ENCODE results near the gene HLA-B.
"Not testable (repeated sequence)": the region's sequence is repeated elsewhere in the genome, so short reads cannot be mapped to it uniquely, and the experiment has no call there.

HLA-B gene

DNA sequence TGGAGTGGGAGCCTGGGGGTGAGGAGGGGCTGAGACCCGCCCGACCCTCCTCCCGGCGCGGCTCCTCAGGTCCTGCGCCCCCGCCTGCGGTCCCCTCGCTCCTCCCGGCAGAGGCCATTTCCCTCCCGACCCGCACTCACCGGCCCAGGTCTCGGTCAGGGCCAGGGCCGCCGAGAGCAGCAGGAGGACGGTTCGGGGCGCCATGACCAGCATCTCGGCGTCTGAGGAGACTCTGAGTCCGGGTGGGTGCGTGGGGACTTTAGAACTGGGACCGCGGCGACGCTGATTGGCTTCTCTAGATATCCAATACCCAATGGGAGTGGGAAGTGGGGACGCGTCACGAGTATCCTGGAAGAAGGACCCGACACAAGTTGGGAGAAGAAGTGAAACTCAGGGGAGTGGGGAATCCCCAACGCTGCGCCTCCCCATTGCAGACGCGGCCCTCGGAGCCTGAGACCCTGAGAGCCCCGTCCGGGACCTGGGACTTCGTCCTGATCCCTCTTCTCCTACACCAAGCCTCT lies at the start of gene HLA-B:
Gene HLA-B (minus strand): TSS at position 234 of the 521 bp plus-strand sequence. CDS start 21 bp downstream, at position 213.
- DNase-seq: peak; percentile 87

DNA sequence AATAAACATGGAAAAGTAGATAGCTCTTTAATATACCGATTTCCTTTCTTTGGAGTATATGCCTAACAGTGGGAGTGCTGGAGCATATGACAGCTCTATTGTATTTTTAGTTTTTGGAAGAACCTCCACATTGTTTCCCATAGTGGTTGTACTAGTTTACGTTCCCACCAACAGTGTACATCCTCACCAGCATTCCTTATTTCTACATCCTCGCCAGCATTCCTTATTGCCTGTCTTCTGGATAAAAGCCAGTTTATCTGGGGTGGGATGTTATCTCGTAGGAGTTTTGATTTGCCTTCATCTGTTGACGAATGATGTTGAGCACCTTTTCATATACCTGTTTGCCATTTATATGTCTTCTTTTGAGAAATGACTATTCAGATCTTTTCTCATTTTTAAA lies 49.0 kb upstream of the HLA-B start:
- no peak for DNase-seq

DNA sequence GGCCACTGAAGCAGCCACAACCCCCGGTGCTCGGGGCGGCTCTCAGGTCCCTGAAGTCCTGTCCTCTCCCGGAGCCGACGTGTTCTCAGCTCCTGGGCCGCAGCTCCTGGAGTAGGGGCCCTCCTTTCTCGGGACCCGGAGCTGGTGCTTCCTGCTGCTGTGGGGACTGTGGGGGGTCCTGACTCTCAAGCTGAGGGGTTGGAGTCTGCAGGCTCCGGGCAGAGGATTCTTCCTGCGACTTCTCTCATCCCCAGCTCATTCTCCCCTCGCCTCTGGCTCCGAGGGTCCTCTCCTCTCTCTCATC lies 47.0 kb upstream of the HLA-B start:
- DNase-seq: not testable (repeated sequence)

DNA sequence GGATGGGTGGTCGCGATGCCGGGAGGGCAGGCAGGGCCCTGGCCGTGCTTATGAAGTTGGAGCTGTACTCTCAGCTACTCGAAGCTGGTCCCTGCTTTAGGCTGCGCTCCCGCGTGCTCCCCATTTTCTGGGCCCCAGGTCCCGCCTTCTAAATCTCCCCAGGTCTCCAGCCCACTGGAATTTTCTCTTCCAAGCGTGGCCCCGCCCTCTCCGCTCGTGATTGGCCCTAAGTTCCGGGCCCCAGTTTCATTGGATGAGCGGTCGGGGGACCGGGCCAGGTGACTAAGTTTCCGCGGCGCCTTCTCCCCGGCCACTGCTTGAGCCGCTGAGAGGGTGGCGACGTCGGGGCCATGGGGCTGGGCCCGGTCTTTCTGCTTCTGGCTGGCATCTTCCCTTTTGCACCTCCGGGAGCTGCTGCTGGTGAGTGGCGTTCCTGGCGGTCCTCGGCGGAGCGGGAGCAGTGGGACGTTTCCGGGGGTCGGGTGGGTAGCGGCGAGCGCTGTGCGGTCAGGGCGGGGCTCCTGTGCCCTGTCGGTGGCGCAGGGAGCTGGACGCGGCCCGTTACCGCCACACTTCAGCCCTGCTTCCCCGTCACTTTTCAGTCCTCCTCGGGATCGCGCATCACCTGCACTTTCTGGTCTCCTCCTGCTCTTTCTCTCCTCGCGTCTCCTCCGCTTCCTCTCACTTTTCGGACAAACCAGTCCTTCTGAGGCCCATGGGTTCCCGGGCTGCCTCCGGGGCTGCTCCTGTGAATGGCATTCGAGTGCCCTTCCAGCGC lies 46.5 kb upstream of the HLA-B start, which contains the start of gene MICA:
Gene MICA (plus strand): TSS at position 313 of the 778 bp plus-strand sequence. CDS start 38 bp downstream, at position 351.
- peak; percentile 75 for DNase-seq

DNA sequence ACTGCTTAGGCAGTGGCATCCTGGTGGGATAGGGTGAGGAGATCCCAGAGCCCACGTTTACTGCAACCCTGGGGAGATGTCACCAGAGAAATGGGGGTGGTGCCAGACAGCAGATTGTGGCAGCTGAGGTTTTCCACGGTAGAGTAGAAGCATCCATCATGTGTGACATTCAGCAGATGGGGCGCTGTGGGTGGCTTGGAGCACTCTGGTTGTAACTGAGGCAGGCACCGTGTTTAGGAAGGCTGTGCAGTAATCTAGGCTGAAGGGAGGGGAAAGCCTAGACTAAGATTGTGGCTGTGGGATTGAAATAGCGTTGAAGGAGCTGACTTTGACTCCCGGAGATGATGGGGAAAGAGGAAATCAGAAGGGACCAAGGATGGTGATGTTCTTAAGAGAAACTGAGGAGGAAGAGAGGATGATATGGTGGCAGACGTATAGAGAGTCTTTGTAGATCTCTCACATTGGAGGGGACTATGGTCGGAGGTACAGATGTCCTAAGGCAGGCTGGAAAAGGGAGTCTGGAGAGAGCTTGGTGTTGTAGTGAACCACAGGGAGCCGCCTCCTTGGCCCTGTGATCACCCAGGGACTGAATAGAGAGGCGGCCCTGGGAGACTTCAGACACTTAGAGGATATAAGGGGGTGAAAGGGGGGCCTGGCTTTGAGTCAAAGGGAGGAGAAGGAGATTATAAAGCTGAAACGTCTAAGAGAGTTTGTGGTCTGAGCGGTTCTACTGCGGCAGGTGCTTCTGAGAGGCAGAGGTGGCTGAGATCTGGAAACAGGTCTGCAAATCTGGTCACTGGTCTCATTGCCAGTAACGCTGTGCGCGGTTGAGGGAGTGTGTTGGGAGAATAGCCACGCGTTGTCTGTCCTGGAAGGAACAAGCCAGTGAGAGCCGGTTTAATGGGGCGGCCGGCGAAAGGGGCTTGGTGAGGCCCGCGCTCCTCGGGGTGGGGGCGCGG lies 45.6 kb upstream of the HLA-B start:
- DNase-seq: peak; percentile 50

DNA sequence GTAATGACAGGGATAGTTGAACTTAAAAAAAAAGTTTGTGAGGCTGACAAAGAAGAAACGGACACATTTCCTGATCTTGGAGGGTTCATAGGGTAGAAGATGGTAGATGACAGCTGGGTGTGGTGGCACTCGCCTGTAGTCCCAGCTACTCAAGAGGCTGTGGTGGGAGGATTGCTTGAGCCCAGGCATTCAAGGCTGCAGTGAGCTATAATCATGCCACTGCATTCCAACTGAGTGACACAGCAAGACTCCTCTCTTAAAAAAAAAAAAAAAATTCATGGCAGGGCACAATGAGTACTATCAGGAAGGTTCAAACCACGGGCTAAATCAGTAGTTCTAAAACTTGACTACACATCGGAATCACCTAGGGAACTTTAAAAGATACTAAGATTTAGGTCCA lies 44.4 kb upstream of the HLA-B start:
- peak; percentile 15 for DNase-seq

DNA sequence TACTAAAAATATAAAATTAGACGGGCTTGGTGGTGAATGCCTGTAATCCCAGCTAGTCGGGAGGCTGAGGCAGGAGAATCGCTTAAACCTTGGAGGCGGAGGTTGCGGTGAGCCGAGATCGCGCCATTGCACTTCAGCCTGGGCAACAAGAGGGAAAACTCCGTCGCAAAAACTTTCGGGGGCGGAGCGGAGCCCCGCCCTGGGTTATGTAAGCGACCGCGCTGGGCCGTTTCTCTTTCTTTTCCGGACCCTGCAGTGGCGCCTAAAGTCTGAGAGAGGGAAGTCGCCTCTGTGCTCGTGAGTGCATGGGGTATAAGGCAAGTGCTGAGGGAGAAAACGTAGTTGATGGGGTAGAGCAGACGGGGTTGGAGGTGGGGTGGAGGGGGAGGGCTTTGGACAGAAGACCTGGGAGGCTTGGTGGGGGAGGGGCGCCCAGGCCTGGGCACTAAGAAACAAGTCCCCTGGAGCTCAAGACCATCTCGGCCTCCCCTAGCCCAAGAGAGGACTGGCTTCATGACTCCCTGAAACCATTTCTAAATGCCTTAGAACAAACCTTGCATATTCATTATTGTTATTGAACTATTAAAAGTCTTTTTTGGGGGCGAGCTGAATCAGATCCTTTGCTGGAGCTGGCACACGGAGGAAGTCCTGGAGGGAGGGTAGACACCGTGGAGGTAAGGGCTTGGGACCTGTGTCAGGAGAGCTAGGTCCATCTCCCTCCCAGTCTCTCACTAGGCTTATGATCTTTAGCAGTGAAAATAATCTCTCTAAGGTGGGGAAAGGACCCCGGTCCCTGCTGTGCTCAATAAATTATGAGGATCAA lies 43.7 kb upstream of the HLA-B start:
- peak; percentile 86 for DNase-seq

DNA sequence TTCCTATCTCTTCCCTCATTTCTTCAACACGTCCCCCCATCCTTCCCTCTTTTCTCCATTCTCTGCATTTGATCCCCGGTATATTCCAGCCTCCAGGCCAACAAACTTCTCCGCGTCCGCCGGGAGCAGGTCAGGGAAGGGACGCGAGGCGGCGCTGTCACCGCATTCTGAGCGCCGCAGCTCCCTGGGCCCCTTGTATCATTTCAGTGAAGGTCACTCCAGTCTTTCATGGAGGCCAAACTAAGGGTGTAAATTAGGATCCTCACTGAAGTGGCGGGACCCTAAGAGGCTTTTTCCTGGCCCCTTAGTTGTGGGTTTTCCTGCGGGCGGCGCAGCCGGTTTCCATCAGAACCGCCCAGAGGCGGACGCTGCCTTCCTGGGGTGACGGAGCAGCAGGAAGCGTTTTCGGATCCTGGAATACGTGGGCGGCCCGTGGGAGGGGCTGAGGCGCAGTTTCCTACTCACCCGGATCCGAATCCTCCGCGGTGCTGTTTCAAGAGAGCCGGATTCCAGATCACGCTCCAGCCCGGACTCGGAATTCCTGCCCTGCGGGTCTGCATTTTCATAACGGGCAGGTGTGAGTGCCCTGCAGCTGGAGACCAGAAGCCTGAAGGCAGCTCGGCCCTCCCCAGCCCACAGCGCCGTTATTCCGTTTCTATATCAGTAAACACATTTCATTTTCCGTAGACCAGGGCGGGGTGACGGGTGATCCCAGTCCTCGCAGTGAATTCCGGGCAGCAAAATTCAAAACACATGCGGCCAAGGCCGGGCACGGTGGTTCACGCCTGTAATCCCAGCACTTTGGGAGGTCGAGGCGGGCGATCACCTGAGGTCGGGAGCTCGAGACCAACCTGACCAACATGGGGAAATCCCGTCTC lies 42.8 kb upstream of the HLA-B start:
- peak; percentile 63 for DNase-seq

DNA sequence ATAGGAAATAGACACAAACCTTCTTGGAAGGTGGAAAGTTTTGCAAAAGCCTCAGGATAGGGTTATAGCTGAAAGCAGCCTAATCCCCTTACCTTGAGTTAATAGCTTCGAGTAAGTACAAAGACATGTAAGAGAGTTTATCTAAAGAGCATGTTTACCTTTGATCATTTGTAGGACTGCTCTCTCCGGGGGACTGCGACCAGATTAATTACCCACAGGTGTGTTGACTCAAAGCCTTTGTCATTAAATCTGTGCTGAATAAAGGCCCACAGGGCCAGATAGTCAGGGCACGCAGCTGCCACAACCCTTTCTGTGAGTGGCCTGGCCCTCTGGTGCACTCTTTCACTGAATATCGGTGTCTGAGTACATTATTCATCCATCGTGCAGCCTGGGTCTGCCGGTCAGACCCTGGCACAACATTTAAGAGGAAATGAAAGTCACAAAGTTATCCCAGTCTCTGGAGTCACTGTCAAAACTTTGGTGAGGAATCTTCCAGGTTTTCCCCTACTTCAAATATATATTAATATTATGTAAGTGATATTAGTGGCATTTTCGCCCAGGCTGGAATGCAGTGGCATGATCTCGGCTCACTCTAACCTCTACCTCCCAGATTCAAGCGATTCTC lies 41.0 kb upstream of the HLA-B start:
- DNase-seq: no peak

DNA sequence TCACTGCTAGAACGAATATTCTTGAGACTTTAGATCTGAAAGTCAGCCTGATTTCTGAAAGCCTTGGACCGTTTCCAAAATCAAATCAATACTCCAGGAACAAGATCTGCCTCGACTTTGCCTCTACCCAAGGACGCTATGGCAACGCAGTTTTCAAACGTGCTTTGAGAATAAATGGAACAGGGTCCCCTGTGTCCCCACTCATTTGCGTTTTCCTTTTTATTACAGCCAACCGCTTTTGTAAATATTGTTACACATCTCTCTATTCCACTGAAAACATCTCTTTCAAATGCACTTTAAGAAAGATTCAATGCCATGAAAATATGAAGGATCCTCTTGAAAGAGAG lies 40.1 kb upstream of the HLA-B start:
- not testable (repeated sequence) for DNase-seq

DNA sequence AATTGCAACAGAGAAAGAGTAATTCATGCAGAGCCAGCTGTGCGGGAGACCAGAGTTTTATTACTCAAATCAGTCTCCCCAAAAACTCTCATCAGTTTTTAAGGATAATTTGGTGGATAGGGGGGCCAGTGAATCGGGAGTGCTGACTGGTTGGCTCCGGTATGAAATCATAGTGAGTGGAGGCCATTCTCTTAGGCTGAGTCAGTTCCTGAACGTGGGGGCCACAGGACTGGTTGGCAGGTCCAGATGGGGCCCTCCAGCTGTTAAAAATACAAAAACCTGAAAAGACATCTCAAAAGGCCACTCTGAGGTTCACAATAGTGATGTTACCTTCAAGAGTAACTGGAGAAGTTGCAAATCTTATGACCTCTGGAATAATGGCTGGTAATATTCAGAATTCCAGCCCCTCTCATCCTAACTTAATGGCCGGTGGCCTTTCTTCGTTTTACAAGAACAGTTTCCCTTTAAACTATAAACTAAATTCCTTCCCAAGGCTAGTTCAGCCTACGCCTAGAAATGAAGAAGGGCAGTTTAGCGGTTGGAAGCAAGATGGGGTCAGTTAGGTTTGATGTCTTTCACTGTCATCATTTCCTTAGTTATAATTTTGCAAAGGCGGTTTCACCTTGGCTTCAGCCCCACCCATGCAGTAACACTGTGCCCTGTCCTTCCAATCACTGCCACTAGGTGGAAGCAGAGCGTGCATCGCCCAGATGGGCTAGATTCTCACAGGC lies 39.6 kb upstream of the HLA-B start:
- DNase-seq: peak; percentile 90

DNA sequence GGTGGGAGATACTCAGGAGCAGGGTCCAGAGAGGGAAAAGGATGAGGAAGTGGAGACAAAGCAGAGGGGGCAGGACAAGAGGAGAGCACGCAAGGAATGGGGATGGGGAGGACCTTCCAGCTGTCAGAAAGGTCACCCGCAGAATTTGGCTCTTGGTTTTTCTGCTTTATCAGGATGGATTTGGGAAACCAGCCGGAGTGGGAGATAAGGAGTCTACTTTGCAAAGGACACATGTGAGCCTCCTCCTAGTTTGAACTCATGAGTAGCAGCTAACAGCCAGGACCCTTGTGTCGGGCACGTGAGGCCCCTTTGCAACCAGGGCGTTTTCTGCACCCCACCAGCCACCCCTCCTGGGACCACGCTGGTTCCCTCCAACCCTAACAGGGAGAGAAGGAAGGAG lies 38.9 kb upstream of the HLA-B start:
- DNase-seq: no peak

DNA sequence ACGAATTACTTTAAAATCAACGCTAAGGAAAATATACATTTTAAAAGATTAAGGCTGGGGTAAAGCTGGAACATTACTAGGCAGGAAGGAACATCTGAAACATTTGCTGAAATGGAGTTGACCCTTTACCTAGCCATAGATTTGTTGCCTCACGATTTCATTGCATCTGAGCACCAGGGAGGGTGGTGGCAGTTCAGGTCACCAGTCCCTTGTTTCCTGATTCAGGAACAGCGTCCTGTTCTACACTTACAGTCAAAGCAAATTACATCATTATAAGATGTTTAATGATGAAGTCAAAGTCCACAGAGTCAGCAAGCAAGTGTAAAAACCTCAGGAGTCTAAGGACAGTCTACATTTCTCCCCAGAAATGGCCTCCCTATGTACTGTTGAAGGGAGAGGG lies 37.4 kb upstream of the HLA-B start:
- no peak for DNase-seq

DNA sequence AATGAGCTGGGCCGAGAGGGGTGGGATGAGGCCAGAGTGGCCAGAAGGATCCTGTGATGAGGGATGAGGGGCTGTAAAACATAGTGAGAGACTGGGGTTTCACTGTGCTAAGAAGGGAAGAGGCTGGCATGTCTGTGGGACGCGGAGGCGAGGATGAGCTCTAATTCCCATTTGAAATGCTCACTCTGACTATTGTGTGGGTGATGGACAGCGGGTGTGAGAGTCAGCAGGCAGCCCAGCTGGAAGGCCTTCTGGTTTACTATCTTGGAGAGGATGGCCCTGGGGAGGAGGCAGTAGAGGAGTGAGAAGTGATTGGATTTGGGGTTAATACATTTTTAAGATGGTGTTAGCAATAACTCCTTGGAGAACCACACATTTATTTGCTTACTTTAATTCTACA lies 37.0 kb upstream of the HLA-B start:
- no peak for DNase-seq

DNA sequence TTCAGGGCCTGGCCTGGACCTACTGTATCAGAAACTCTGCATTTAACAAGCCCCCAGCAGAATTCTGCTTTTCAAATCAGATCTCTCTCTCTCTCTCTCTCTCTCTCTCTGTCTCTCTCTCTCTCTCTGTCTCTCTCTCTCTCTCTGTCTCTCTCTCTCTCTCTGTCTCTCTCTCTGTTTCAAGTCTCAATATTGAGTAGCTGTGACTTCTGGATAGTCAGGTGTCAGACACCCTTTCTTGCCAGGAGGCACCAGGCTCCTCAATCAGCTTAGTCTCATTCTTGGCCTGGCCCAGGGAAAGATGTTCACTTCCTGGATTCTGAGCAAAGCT lies 32.8 kb upstream of the HLA-B start:
- DNase-seq: not testable (repeated sequence)

DNA sequence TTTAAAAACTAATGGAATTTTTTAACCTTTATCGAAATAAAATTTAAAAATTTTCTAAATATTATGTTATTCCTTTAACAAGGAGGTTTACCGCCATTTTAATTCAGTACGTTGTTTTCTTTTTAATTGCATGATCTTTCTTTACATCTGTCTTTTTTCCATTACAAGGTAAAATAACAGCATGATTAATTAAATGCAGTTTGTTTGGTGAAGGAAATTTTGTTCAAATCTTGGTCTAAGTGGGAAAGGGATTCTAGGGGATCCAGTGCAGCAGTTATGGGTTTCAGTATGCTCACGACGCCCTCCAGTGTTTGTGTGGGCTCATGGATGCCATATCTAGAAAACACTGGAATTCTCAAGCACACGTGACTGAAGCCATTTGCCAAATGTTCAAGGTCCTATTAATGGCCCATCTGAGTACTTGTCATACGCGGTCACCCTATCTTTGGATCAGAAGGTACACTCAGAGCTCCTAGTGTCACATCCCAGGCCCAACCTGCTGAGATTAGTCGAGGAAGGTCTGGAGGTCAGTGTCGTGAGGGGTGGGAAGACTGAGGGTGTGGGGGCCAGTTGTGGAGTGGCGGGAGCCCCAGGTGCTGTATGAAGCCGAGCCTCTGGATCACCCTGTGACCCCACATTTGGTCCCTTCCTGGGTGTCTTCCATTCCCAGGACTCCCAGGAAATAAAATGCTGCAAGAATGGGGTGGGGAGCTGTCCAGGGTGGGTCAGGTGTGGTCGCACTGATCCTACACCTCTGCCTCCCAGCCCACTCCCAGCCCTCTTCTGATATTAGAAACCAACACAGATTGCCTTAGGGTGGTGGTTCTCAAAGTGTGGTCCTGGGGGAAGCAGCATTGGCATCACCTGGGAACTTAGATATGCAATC lies 32.2 kb upstream of the HLA-B start:
- DNase-seq: not testable (repeated sequence)

DNA sequence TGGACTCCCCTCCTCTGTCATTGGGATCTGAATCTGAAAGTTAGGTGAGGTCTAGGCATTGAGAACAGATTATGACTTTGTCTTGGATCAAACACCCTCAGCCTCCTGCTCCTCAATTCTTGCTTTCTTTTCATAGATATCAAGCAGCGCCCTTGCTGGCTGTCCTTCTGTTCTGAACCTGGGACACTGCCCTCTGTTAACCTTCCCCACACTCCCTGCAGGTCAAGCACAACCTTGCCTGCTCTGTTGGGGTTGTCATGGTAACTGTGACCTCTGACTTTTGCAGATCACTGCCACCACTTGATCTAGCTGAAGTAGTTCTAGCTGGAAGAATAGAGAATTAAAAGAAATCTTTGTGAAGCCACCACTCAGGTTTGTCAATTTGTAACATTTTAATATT lies 30.0 kb upstream of the HLA-B start:
- no peak for DNase-seq

DNA sequence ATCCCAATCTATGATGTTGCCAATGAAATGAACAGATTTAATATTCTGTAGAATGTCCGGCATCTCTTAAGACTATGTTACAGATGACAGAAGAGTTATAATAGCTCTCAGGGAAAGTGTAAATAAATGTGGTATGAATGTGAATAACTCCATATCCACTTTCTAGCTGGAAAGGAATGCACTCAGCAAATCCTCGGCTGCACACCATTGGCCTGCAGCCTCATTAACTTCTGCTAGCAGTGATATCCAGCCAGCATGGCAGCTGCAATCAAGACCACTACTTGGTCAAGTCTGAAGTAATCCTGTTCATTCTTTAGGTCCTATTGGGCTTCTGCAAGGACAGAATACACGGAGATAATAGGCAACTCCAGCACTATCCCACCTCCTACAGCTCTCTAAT lies 29.1 kb upstream of the HLA-B start:
- no peak for DNase-seq

DNA sequence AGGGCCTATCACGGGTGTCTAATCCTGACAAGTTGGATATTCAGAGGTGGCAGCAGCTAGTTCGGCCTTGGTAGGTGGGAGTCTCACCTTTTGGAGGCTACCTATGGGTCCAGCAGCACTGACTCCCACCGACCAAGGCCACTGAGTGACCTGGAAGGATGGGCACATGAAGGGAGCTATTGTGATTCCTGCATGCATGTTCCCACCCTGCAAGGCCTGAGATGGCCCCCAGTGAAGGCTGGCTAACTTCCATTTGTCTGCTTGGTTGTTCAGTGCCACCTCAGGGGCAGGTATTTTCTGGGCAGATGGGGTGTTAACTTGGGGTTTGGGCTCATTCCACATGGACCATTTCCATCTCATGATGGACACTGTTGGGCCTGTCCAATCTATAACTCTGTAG lies 28.1 kb upstream of the HLA-B start:
- DNase-seq: no peak

DNA sequence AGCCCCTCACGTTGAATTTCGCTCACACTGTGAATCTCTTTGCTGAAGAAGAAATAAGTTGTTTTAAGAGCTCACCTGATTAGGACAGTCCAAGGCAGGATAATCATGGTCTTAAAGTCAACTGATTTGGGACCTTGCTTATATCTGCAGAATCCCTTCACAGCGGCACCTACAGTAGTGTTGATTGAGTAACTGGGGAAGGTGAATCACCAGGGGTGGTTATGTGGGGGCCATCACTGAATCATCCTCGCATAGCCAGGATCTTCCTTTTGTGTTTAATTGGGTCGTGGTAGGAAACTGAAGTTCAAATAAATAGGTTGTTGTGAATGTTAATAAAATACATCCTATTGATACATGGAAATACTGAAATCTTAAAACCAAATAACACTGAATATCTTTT lies 26.2 kb upstream of the HLA-B start:
- no peak for DNase-seq
